ENCODE data around the gene SRSF9. TPM values are rescaled to one million over a fixed set of nuclear protein-coding genes. Genes with fewer than 3 reads are reported as not detected.

Gene SRSF9
- polyA plus RNA-seq, 3 donors: 127 to 218 (median 200) TPM

DNA sequence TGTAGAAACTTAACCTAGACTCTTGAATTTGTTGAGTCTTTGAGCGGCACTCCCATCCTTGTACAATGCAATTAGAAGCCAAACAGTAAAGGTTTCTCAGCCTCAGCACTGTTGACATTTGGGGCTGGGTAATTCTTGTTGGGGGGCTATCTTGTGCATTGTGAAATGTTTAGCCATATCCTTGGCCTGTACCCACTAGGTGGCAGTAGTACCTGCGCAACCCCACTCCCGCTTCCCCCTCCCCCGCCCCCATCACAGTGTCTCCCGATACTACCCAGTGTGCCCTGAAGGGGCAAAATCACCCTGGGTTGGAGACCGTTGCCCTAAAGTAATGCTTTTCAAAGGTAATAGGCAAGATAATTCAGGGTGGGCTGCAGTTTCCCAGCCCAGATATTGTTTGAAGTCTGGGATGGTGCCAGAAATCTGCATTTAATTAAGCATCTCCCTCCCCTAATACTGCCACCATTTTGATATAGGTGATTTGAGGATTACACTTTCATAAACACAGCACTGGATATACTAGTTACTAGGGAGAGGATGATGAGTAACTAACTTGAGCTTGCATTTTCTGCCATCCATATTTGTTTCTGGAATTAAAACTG lies 29.8 kb downstream of the SRSF9 start:
- H3K27ac ChIP-seq (ENCODE audit: low read depth in 1 of 2, low read length in 2 of 2): no peak overlapping the region
- peaks cover 60% of the 10 kb centered on the region for H3K79me2 ChIP-seq (ENCODE audit: insufficient read depth, low read length)
- DNase-seq: peak; percentile 59 to 73 (median 61)
- Mint-ChIP-seq H3K4me1 (peaks cover 19% of the 10 kb centered on the region), H3K4me3 (no peak overlapping the region), H3K27ac (no peak overlapping the region), H3K27me3 (ENCODE audit: low read depth in 3 of 3) (peaks cover 0 to 2% (median under 1%) of the 10 kb centered on the region in 3 donors), H3K9me3 (no peaks in the 10 kb centered on the region), H3K36me3 (peaks cover 30 to 37% of the 10 kb centered on the region in 2 donors)
- H3K4me1 ChIP-seq (ENCODE audit: control insufficient read depth in 1 of 2, insufficient read depth in 2 of 2, low read length in 2 of 2): peaks cover 23 to 27% of the 10 kb centered on the region in 2 donors
- H3K9me3 ChIP-seq (replicated peaks in 1 of 2; ENCODE audit: control insufficient read depth in 1 of 2, insufficient read depth in 1 of 2, low read length in 2 of 2): no peaks in the 10 kb centered on the region
- peaks cover 28 to 42% of the 10 kb centered on the region in 2 donors for H3K36me3 ChIP-seq (replicated peaks in 1 of 2; ENCODE audit: control insufficient read depth in 1 of 2, insufficient read depth in 2 of 2, low read length in 2 of 2)
- no peak overlapping the region for H2AFZ ChIP-seq (ENCODE audit: insufficient read depth, low read depth, low read length, poor library complexity, severe bottlenecking)
- no peak overlapping the region for H3K4me3 ChIP-seq (replicated peaks in 1 of 3; ENCODE audit: low read depth in 2 of 3, low read length in 3 of 3)
- peak overlapping the region; percentile 26 for H3K4me2 ChIP-seq (replicated peaks; ENCODE audit: extremely low read depth, low read length, poor library complexity, severe bottlenecking)
- TF ChIP-seq, protein P1, sequence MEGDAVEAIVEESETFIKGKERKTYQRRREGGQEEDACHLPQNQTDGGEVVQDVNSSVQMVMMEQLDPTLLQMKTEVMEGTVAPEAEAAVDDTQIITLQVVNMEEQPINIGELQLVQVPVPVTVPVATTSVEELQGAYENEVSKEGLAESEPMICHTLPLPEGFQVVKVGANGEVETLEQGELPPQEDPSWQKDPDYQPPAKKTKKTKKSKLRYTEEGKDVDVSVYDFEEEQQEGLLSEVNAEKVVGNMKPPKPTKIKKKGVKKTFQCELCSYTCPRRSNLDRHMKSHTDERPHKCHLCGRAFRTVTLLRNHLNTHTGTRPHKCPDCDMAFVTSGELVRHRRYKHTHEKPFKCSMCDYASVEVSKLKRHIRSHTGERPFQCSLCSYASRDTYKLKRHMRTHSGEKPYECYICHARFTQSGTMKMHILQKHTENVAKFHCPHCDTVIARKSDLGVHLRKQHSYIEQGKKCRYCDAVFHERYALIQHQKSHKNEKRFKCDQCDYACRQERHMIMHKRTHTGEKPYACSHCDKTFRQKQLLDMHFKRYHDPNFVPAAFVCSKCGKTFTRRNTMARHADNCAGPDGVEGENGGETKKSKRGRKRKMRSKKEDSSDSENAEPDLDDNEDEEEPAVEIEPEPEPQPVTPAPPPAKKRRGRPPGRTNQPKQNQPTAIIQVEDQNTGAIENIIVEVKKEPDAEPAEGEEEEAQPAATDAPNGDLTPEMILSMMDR (IDR thresholded peaks at IDR 0.05): peak; percentile 72
- peaks cover 31% of the 10 kb centered on the region for H4K20me1 ChIP-seq (ENCODE audit: insufficient read depth, low read length)
- intact Hi-C loops (cut with micrococcal nuclease): loop anchor here (5.0 to 10.0 kb wide), 2 partner anchors 122 to 125 kb away; no protein-coding TSS in a partner anchor
- no peak overlapping the region for H3K9ac ChIP-seq (ENCODE audit: insufficient read depth, low read length, poor library complexity, severe bottlenecking)
- no peaks in the 10 kb centered on the region for H3K27me3 ChIP-seq (ENCODE audit: control insufficient read depth in 2 of 2, insufficient read depth in 2 of 2, low read length in 2 of 2)
- no CpG with 5 or more reads among the region's 6 CpGs for WGBS (ENCODE audit: insufficient coverage)

DNA sequence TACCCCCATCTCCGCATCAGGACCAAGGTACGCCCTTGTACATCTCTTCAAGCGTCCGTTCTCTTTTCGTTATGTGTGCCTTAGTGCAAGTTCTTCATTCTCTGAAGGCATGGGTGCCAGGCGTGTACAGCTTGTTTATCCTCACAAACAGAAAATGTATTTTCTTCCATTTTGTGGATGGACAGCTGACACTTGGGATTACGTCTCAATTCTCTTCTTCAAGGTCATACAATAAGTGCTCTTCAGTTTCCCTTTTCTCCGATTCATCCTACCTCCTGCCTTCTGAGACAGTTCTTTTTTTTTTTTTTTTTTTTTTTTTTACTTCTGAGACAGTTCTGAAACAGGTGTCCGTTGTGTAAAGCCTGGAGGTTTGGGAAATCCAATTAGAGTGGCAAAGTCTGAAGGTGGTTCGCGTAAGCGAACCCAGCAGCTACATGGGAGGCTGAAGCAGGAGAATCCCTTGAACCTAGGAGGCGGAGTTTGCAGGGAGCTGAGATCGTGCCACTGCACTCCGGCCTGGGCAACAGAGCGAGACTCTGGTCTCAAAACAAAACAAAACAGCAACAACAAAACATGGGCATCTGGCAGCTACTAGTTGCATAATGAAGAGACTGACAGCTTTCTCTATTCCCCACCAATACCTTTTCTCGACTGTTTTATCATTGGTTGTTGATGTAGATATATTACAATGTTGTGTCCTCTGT lies 30.9 kb downstream of the SRSF9 start:
- Histone ChIP-seq H3K36me3 (replicated peaks in 1 of 2; ENCODE audit: control insufficient read depth in 1 of 2, insufficient read depth in 2 of 2, low read length in 2 of 2) (peaks cover 23 to 31% of the 10 kb centered on the region in 2 donors), H3K4me3 (replicated peaks in 1 of 3; ENCODE audit: low read depth in 2 of 3, low read length in 3 of 3) (peak overlapping the region; percentile 57 to 95 (median 94)), H3K9me3 (replicated peaks in 1 of 2; ENCODE audit: control insufficient read depth in 1 of 2, insufficient read depth in 1 of 2, low read length in 2 of 2) (no peaks in the 10 kb centered on the region), H3K27me3 (ENCODE audit: control insufficient read depth in 2 of 2, insufficient read depth in 2 of 2, low read length in 2 of 2) (no peaks in the 10 kb centered on the region), H3K79me2 (ENCODE audit: insufficient read depth, low read length) (peaks cover 49% of the 10 kb centered on the region), H3K27ac (ENCODE audit: low read depth in 1 of 2, low read length in 2 of 2) (peak overlapping the region; percentile 85), H2AFZ (ENCODE audit: insufficient read depth, low read depth, low read length, poor library complexity, severe bottlenecking) (peak overlapping the region; percentile 100), H3K4me1 (ENCODE audit: control insufficient read depth in 1 of 2, insufficient read depth in 2 of 2, low read length in 2 of 2) (peaks cover 23 to 26% of the 10 kb centered on the region in 2 donors), H3K4me2 (replicated peaks; ENCODE audit: extremely low read depth, low read length, poor library complexity, severe bottlenecking) (peak overlapping the region; percentile 97), H4K20me1 (ENCODE audit: insufficient read depth, low read length) (peaks cover 28% of the 10 kb centered on the region), H3K9ac (ENCODE audit: insufficient read depth, low read length, poor library complexity, severe bottlenecking) (peak overlapping the region; percentile 85)
- DNase-seq: peak in 1 of 3 donors; percentile 7
- TF ChIP-seq, protein P1 (IDR thresholded peaks at IDR 0.05): no peak
- peaks cover 16% of the 10 kb centered on the region for H3K4me1 Mint-ChIP-seq
- peaks cover 25 to 31% of the 10 kb centered on the region in 2 donors for H3K36me3 Mint-ChIP-seq
- peak overlapping the region; percentile 91 to 96 for H3K4me3 Mint-ChIP-seq
- 34% methylated on average over 9 of the region's 17 CpGs for WGBS (ENCODE audit: insufficient coverage)
- no peaks in the 10 kb centered on the region for H3K9me3 Mint-ChIP-seq
- H3K27me3 Mint-ChIP-seq (ENCODE audit: low read depth in 3 of 3): peaks cover 0 to 7% (median 4%) of the 10 kb centered on the region in 3 donors
- intact Hi-C loops (cut with micrococcal nuclease): loop anchor here (5.0 to 10.0 kb wide), 2 partner anchors 121 to 124 kb away; no protein-coding TSS in a partner anchor
- peak overlapping the region; percentile 91 to 95 (median 94) for H3K27ac Mint-ChIP-seq

Data from CD14-positive monocyte (primary cell).